GM12878 (cell line): ENCODE results near the gene KLHL7. TPM values are rescaled to one million over a fixed set of nuclear protein-coding genes. Genes with fewer than 3 reads are reported as not detected.
A peak's percentile ranks its signal among the peaks of the same experiment; 100 is the strongest.

Source experiments
- ATAC-seq: fragments of 200-7000 bp; cut with Tn5 transposase; 3 replicates; pipeline ENCODE4 v1.9.1; 2020; ENCODE audit warnings: mild to moderate bottlenecking, moderate library complexity
- BruUV-seq: library from RNA; stranded (reverse); fragments of 400-500 nt; replicated peaks from 2 replicates; lab custom pipeline; 2021; lab: Mats Ljungman, UMichigan
- CTCF ChIA-PET: fragments of 300-600 bp; sonication (Branson Sonifier 250); formaldehyde crosslinking; extraction: SDS; loops from one replicate; lab custom pipeline; 2021; ENCODE audit warnings: inconsistent platforms; lab: Yijun Ruan, JAX
- POLR2A ChIA-PET: fragments of 350-600 bp; formaldehyde crosslinking; extraction: SDS; loops from one replicate; lab custom pipeline; 2021; ENCODE audit warnings: inconsistent platforms; lab: Charles Lee
- RAD21 ChIA-PET: fragments of 300-600 bp; sonication (Branson Sonifier 250); formaldehyde crosslinking; loops from one replicate; lab custom pipeline; 2023; ENCODE audit warnings: antibody characterized with exemption; ENCODE audit not compliant: unreplicated experiment; lab: Charles Lee
- SMC1A ChIA-PET: fragments of 300-600 bp; sonication (Branson Sonifier 250); formaldehyde crosslinking; loops from one replicate; lab custom pipeline; 2023; ENCODE audit not compliant: unreplicated experiment, uncharacterized antibody; lab: Charles Lee
- DNase-seq: peaks from one replicate; pipeline ENCODE4 v3.0.0-alpha.2; 2011; ENCODE audit warnings: low read depth, low spot score
- FAIRE-seq: peaks from 3 replicates; lab custom pipeline; 2011; peaks lifted over from hg19 to GRCh38; lab: Jason Lieb, UNC
- H2AFZ ChIP-seq: 2 replicates; pipeline ENCODE4 v1.6.0; 2011; ENCODE audit warnings: low read depth, low read length, control low read depth; ENCODE audit not compliant: control insufficient read depth
- H3K27ac ChIP-seq: 2 replicates; pipeline ENCODE4 v1.5.1; 2011; ENCODE audit warnings: control low read depth; ENCODE audit not compliant: control insufficient read depth, insufficient read depth
- H3K27me3 ChIP-seq, 2 experiments: replicated peaks in 1 of 2; 2 replicates each; pipeline versions ENCODE4 v1.6.0 to v1.6.1; 2011; ENCODE audit warnings: low read length in 1 of 2; ENCODE audit not compliant: control insufficient read depth in 2 of 2, insufficient read depth in 2 of 2
- H3K36me3 ChIP-seq, 2 experiments: 2 replicates each; pipeline ENCODE4 v1.5.1; 2011; ENCODE audit warnings: low read length in 1 of 2; ENCODE audit not compliant: control insufficient read depth in 2 of 2, insufficient read depth in 2 of 2
- H3K4me1 ChIP-seq: 2 replicates; pipeline ENCODE4 v1.6.1; 2011; ENCODE audit warnings: mild to moderate bottlenecking, low read length, moderate library complexity, mixed read lengths; ENCODE audit not compliant: control insufficient read depth, insufficient read depth
- H3K4me2 ChIP-seq: 2 replicates; pipeline ENCODE4 v1.6.0; 2011; ENCODE audit warnings: control low read depth; ENCODE audit not compliant: control insufficient read depth, insufficient read depth
- H3K4me3 ChIP-seq: fragments of 200-600 bp; sonication (generic); 2 replicates; pipeline ENCODE4 v1.5.1; 2016
- H3K79me2 ChIP-seq: 2 replicates; pipeline ENCODE4 v1.6.0; 2011; ENCODE audit warnings: low read length; ENCODE audit not compliant: control insufficient read depth, insufficient read depth
- H3K9ac ChIP-seq: 2 replicates; pipeline ENCODE4 v1.8.0; 2011; ENCODE audit warnings: low read length, control low read depth, mixed read lengths; ENCODE audit not compliant: control insufficient read depth, insufficient read depth
- H3K9me3 ChIP-seq: replicated peaks from 3 replicates; pipeline ENCODE4 v1.5.1; 2011; ENCODE audit warnings: mild to moderate bottlenecking, low read length; ENCODE audit not compliant: control insufficient read depth, insufficient read depth
- H4K20me1 ChIP-seq: 2 replicates; pipeline ENCODE4 v1.6.0; 2011; ENCODE audit not compliant: control insufficient read depth, insufficient read depth
- FOS ChIP-seq: IDR thresholded peaks from 3 replicates; pipeline ENCODE4 v1.6.1; 2011; ENCODE audit warnings: borderline replicate concordance; ENCODE audit not compliant: insufficient read length; ENCODE audit errors: extremely low read depth
- IRF3 ChIP-seq: fragments of 450-650 bp; IDR thresholded peaks from 2 replicates; pipeline ENCODE4 v1.6.1; 2014; ENCODE audit warnings: mild to moderate bottlenecking
- WGBS: methylation state at CpG from one replicate; pipeline ENCODE4 v1.1.6; 2016; ENCODE audit warnings: low lambda C conversion rate; ENCODE audit not compliant: insufficient replicate concordance, insufficient coverage; ENCODE audit errors: missing lambda C conversion rate; 5-methylcytosine and 5-hydroxymethylcytosine counted together
- in situ Hi-C: fragments of 300-500 bp; cut with MboI; formaldehyde crosslinking; loops from 9 replicates; pipeline ENCODE4 v1.14.3; 2018; ENCODE audit warnings: mixed read lengths
- intact Hi-C: fragments of 100-400 bp; cut with micrococcal nuclease; formaldehyde crosslinking; loops from one replicate; pipeline ENCODE4 v1.14.2; 2022; ENCODE audit not compliant: unreplicated experiment
- polyA plus RNA-seq, 11 experiments: library from polyadenylated mRNA; depleted of rRNA in 4 of 11; unstranded in 6 of 11; stranded (reverse) in 5 of 11; fragments of >200 nt; fragmentation: Nextera tagmentation in 4 of 11; fragmentation: Illumina TruSeq in 1 of 11; extraction: Ambion mirVana in 4 of 11; extraction: Trizol in 1 of 11; gene quantifications; 1 replicate in 1 of 11; 2 replicates in 10 of 11; pipeline versions ENCODE4 v1.2.1 to v1.2.3, GENCODE V29; 2011 to 2016; ENCODE audit warnings: inconsistent platforms in 2 of 11, missing spikeins in 2 of 11, low read depth in 1 of 11
- total RNA-seq, 4 experiments: library from RNA; depleted of rRNA in 3 of 4; stranded (reverse); fragments of >200 nt in 3 of 4; fragmentation: Illumina TruSeq in 1 of 4; extraction: Trizol in 1 of 4; gene quantifications; 2 replicates each; pipeline versions ENCODE4 v1.2.1 to v1.2.3, GENCODE V29; 2013 to 2021
- TF ChIP-seq, protein P1 (sequence below): fragments of 450-650 bp; IDR thresholded peaks from 2 replicates; pipeline ENCODE4 v1.6.1; 2017; ENCODE audit warnings: antibody characterized with exemption, mild to moderate bottlenecking, moderate library complexity

Gene KLHL7
- total and polyA plus RNA-seq, 10 of the 15 experiments (the other 5 are each of a cell fraction or from before 2014, with no cell fraction given), result 6.4 to 38.7 (median 20.9) TPM

- FAIRE-seq (no peak), ATAC-seq (no peak), DNase-seq (no peak)
- POLR2A ChIA-PET, result no interaction called here
- BruUV-seq, result no TSS peak
- H3K79me2 ChIP-seq, result peaks cover 62% of the 10 kb centered on the region
- CTCF ChIA-PET, result interaction anchor here (1.8 to 2.5 kb wide), 5 partner anchors 40 to 337 kb away, joined by 8 to 11 read pairs (median 8); no protein-coding TSS in a partner anchor
- 0 out of 2 replicates have a peak overlapping the region, but pooled peaks have one; percentile 1 for H3K4me3 ChIP-seq
- SMC1A ChIA-PET, result interaction anchor here (1.6 to 3.3 kb wide), 3 partner anchors 87 to 100 kb away, joined by 4 to 32 read pairs (median 11); no protein-coding TSS in a partner anchor
- TF ChIP-seq IRF3, result no peak
- no peak for TF ChIP-seq FOS
- TF ChIP-seq, protein P1, sequence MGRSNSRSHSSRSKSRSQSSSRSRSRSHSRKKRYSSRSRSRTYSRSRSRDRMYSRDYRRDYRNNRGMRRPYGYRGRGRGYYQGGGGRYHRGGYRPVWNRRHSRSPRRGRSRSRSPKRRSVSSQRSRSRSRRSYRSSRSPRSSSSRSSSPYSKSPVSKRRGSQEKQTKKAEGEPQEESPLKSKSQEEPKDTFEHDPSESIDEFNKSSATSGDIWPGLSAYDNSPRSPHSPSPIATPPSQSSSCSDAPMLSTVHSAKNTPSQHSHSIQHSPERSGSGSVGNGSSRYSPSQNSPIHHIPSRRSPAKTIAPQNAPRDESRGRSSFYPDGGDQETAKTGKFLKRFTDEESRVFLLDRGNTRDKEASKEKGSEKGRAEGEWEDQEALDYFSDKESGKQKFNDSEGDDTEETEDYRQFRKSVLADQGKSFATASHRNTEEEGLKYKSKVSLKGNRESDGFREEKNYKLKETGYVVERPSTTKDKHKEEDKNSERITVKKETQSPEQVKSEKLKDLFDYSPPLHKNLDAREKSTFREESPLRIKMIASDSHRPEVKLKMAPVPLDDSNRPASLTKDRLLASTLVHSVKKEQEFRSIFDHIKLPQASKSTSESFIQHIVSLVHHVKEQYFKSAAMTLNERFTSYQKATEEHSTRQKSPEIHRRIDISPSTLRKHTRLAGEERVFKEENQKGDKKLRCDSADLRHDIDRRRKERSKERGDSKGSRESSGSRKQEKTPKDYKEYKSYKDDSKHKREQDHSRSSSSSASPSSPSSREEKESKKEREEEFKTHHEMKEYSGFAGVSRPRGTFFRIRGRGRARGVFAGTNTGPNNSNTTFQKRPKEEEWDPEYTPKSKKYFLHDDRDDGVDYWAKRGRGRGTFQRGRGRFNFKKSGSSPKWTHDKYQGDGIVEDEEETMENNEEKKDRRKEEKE, result no peak
- TF ChIP-seq, all 136 proteins: peak for 0
- WGBS, result 4% methylated on average over 1 of the region's 1 CpG
- H3K9ac ChIP-seq, result no peak overlapping the region
- H4K20me1 ChIP-seq, result no peaks in the 10 kb centered on the region
- 0 out of 2 replicates have a peak overlapping the region, but pooled peaks have one; percentile 27 for H3K4me2 ChIP-seq
- H3K27ac ChIP-seq, result no peak overlapping the region
- no peaks in the 10 kb centered on the region for H3K9me3 ChIP-seq
- H3K36me3 ChIP-seq, result peaks cover 2 to 21% of the 10 kb centered on the region in 2 experiments; a peak in 3 of 4 replicates
- RAD21 ChIA-PET, result no interaction called here
- in situ Hi-C loops, result no loop called here
- H3K4me1 ChIP-seq, result 0 out of 2 replicates have a peak, but pooled peaks cover 3% of the 10 kb centered on the region
- H2AFZ ChIP-seq, result no peak overlapping the region
- intact Hi-C loops, result loop anchor here (1.0 to 10.0 kb wide), 6 partner anchors 87 to 361 kb away; partner anchors contain the start of genes TOMM7 and TRA2A
- H3K27me3 ChIP-seq, result no peaks in the 10 kb centered on the region
Measured at GRCh38 chr7:23185980-23186379, 80.4 kb downstream of the KLHL7 start.
